GM19351 (cell line): ENCODE measurements around the gene ZBTB4.
"Not testable (repeated sequence)": the region's sequence is repeated elsewhere in the genome, so short reads cannot be mapped to it uniquely, and the experiment has no call there.

Source experiments
- ATAC-seq: cut with Tn5 transposase; IDR thresholded peaks from one replicate; pipeline ENCODE4 v1.9.1; 2021; ENCODE audit warnings: mild to moderate bottlenecking, moderate library complexity; ENCODE audit not compliant: unreplicated experiment

ZBTB4 gene

GRCh38 chr17:7470457-7470973 lies 8.9 kb downstream of the ZBTB4 start:
- not testable (repeated sequence) for ATAC-seq

- not testable (repeated sequence) for ATAC-seq
Measured at GRCh38 chr17:7469843-7470242, 9.6 kb downstream of the ZBTB4 start.

- ATAC-seq: no peak
Measured at GRCh38 chr17:7468804-7469389, 10.5 kb downstream of the ZBTB4 start.

GRCh38 chr17:7468290-7468689 lies 11.1 kb downstream of the ZBTB4 start:
- ATAC-seq: no peak

GRCh38 chr17:7467498-7467897 lies 11.9 kb downstream of the ZBTB4 start:
- no peak for ATAC-seq

- no peak for ATAC-seq
Measured at GRCh38 chr17:7466639-7467341, 12.6 kb downstream of the ZBTB4 start.

GRCh38 chr17:7466318-7466638 lies 13.2 kb downstream of the ZBTB4 start:
- no peak for ATAC-seq

- no peak for ATAC-seq
Measured at GRCh38 chr17:7465597-7466275, 13.7 kb downstream of the ZBTB4 start.

- ATAC-seq: no peak
Measured at GRCh38 chr17:7464081-7464480, 15.3 kb downstream of the ZBTB4 start.

- no peak for ATAC-seq
Measured at GRCh38 chr17:7463372-7463846, 16.0 kb downstream of the ZBTB4 start.

- no peak for ATAC-seq
Measured at GRCh38 chr17:7462474-7463371, 16.7 kb downstream of the ZBTB4 start.

- no peak for ATAC-seq
Measured at GRCh38 chr17:7460850-7461660, 18.4 kb downstream of the ZBTB4 start.

GRCh38 chr17:7459961-7460545 lies 19.4 kb downstream of the ZBTB4 start:
- ATAC-seq: no peak

GRCh38 chr17:7448461-7448860 lies 31.0 kb downstream of the ZBTB4 start:
- no peak for ATAC-seq

GRCh38 chr17:7445619-7445968 lies 33.8 kb downstream of the ZBTB4 start:
- no peak for ATAC-seq

- no peak for ATAC-seq
Measured at GRCh38 chr17:7444682-7445618, 34.5 kb downstream of the ZBTB4 start, which contains the start of gene CHRNB1. Gene CHRNB1 (plus strand): TSS chr17:7445061. CDS start chr17:7445128, 67 bp downstream.

GRCh38 chr17:7443499-7444485 lies 35.6 kb downstream of the ZBTB4 start:
- ATAC-seq: no peak
